ENCODE results near the gene THRA. TPM values are rescaled to one million over a fixed set of nuclear protein-coding genes. Genes with fewer than 3 reads are reported as not detected.

THRA gene
- polyA plus RNA-seq, 1 experiment = 25.2 TPM

- ChIA-PET POLR2A (interaction anchor here (0.7 kb wide), 1 partner anchor 90 kb away, joined by 3 read pairs; no protein-coding TSS in a partner anchor), CTCF (no interaction called here)
- no peak for DNase-seq (ENCODE audit: low read depth, low spot score)
Measured at GRCh38 chr17:40032322-40033320, 30.1 kb upstream of the THRA start.

GRCh38 chr17:40033339-40033738, 29.4 kb upstream of the THRA start:
- DNase-seq (ENCODE audit: low read depth, low spot score) = no peak
- CTCF ChIA-PET = interaction anchor here (3.6 kb wide), 1 partner anchor 78 kb away, joined by 21 read pairs; no protein-coding TSS in a partner anchor
- Histone ChIP-seq H3K27ac (ENCODE audit: low read depth, low read length) (no peak overlapping the region), H3K4me3 (ENCODE audit: low read depth, low read length) (no peak overlapping the region), H3K27me3 (ENCODE audit: control insufficient read depth, insufficient read depth, low read length) (no peaks in the 10 kb centered on the region), H3K9me3 (ENCODE audit: control insufficient read depth, insufficient read depth, low read length) (no peaks in the 10 kb centered on the region)
- TF ChIP-seq CTCF (IDR thresholded peaks at IDR 0.05; ENCODE audit: low read depth, low read length) = no peak
- POLR2A ChIA-PET = no interaction called here

More at GRCh38 chr17:40032322-40033320, 30.1 kb upstream of the THRA start:
- TF ChIP-seq CTCF (IDR thresholded peaks at IDR 0.05; ENCODE audit: low read depth, low read length) = no peak
- Histone ChIP-seq H3K9me3 (ENCODE audit: control insufficient read depth, insufficient read depth, low read length) (no peaks in the 10 kb centered on the region), H3K27ac (ENCODE audit: low read depth, low read length) (no peak overlapping the region), H3K27me3 (ENCODE audit: control insufficient read depth, insufficient read depth, low read length) (no peaks in the 10 kb centered on the region), H3K4me3 (ENCODE audit: low read depth, low read length) (no peak overlapping the region)

- CTCF ChIA-PET = interaction anchor here (0.6 to 3.6 kb wide), 20 partner anchors 8 to 402 kb away, joined by 3 to 21 read pairs (median 4); no protein-coding TSS in a partner anchor
- H3K4me3 ChIP-seq (ENCODE audit: low read depth, low read length) = no peak overlapping the region
- H3K27ac ChIP-seq (ENCODE audit: low read depth, low read length) = no peak overlapping the region
- no peaks in the 10 kb centered on the region for H3K9me3 ChIP-seq (ENCODE audit: control insufficient read depth, insufficient read depth, low read length)
- no peaks in the 10 kb centered on the region for H3K27me3 ChIP-seq (ENCODE audit: control insufficient read depth, insufficient read depth, low read length)
- DNase-seq (ENCODE audit: low read depth, low spot score) = no peak
- POLR2A ChIA-PET = interaction anchor here (0.7 to 1.3 kb wide), 2 partner anchors 13 to 20 kb away, joined by 3 read pairs; partner anchors contain the start of gene MED24
- TF ChIP-seq CTCF (IDR thresholded peaks at IDR 0.05; ENCODE audit: low read depth, low read length) = no peak
Measured at GRCh38 chr17:40034426-40035161, 28.2 kb upstream of the THRA start.

- peak; percentile 72 for TF ChIP-seq CTCF (IDR thresholded peaks at IDR 0.05; ENCODE audit: low read depth, low read length)
- Histone ChIP-seq H3K9me3 (ENCODE audit: control insufficient read depth, insufficient read depth, low read length) (no peaks in the 10 kb centered on the region), H3K4me3 (ENCODE audit: low read depth, low read length) (no peak overlapping the region), H3K27me3 (ENCODE audit: control insufficient read depth, insufficient read depth, low read length) (no peaks in the 10 kb centered on the region), H3K27ac (ENCODE audit: low read depth, low read length) (no peak overlapping the region)
- CTCF ChIA-PET = interaction anchor here (0.6 to 3.6 kb wide), 20 partner anchors 9 to 402 kb away, joined by 3 to 21 read pairs (median 4); no protein-coding TSS in a partner anchor
- POLR2A ChIA-PET = interaction anchor here (0.5 to 1.3 kb wide), 3 partner anchors 14 to 89 kb away, joined by 3 to 5 read pairs (median 3); partner anchors contain the start of gene MED24
- DNase-seq (ENCODE audit: low read depth, low spot score) = no peak
Measured at GRCh38 chr17:40035162-40035559, 27.6 kb upstream of the THRA start.

All from AG04450 (cell line).